ENCODE results near the gene CNTN5.
"Not testable (repeated sequence)": the region's sequence is repeated elsewhere in the genome, so short reads cannot be mapped to it uniquely, and the experiment has no call there.

CNTN5 gene

GRCh38 chr11:100269516-100269915, 1248.8 kb downstream of the CNTN5 start:
- DNase-seq: no peak

- DNase-seq: no peak
Measured at GRCh38 chr11:100273066-100273815, 1252.5 kb downstream of the CNTN5 start.

GRCh38 chr11:100274466-100274865, 1253.7 kb downstream of the CNTN5 start:
- DNase-seq: not testable (repeated sequence)

GRCh38 chr11:100294748-100295147, 1274.0 kb downstream of the CNTN5 start:
- DNase-seq: no peak

GRCh38 chr11:100296051-100296679, 1275.4 kb downstream of the CNTN5 start:
- DNase-seq: no peak

GRCh38 chr11:100297516-100297915, 1276.8 kb downstream of the CNTN5 start:
- no peak for DNase-seq

- DNase-seq: no peak
Measured at GRCh38 chr11:100302824-100303223, 1282.1 kb downstream of the CNTN5 start.

- DNase-seq: no peak
Measured at GRCh38 chr11:100303897-100304296, 1283.1 kb downstream of the CNTN5 start.

- DNase-seq: no peak
Measured at GRCh38 chr11:100308202-100308601, 1287.5 kb downstream of the CNTN5 start.

- no peak for DNase-seq
Measured at GRCh38 chr11:100315946-100316345, 1295.2 kb downstream of the CNTN5 start.

- DNase-seq: no peak
Measured at GRCh38 chr11:100316952-100317351, 1296.2 kb downstream of the CNTN5 start.

- DNase-seq: no peak
Measured at GRCh38 chr11:100319691-100320090, 1298.9 kb downstream of the CNTN5 start.

- DNase-seq: no peak
Measured at GRCh38 chr11:100328626-100329340, 1308.0 kb downstream of the CNTN5 start.

GRCh38 chr11:100329352-100329751, 1308.6 kb downstream of the CNTN5 start:
- no peak for DNase-seq

GRCh38 chr11:100336873-100337272, 1316.1 kb downstream of the CNTN5 start:
- DNase-seq: no peak

- DNase-seq: no peak
Measured at GRCh38 chr11:100338144-100338840, 1317.5 kb downstream of the CNTN5 start.

GRCh38 chr11:100340466-100341319, 1319.9 kb downstream of the CNTN5 start:
- no peak for DNase-seq

- no peak for DNase-seq
Measured at GRCh38 chr11:100353083-100353482, 1332.3 kb downstream of the CNTN5 start.

GRCh38 chr11:100354736-100355135, 1334.0 kb downstream of the CNTN5 start:
- DNase-seq: no peak

- DNase-seq: no peak
Measured at GRCh38 chr11:100356035-100356434, 1335.3 kb downstream of the CNTN5 start.

GRCh38 chr11:100359281-100359680, 1338.5 kb downstream of the CNTN5 start:
- DNase-seq: no peak

- no peak for DNase-seq
Measured at GRCh38 chr11:100367892-100368291, 1347.1 kb downstream of the CNTN5 start.
